Uterus (tissue), 4 donors: ENCODE results near the gene DEFB118. TPM values are rescaled to one million over a fixed set of nuclear protein-coding genes. Genes with fewer than 3 reads are reported as not detected.

Experiments
- DNase-seq, 2 donors: peaks; one replicate each; pipeline ENCODE4 v3.0.0-alpha.2; 2019 to 2020
- H3K27ac ChIP-seq, 2 donors: fragments of 200-600 bp; sonication (generic); 1 replicate in 1 of 2; 2 replicates in 1 of 2; pipeline ENCODE4 v1.5.1; 2016 to 2018
- H3K27me3 ChIP-seq, 2 donors: fragments of 200-600 bp; sonication (generic); one replicate each; pipeline ENCODE4 v1.5.1; 2018 to 2019; ENCODE audit warnings: control low read depth in 1 of 2
- H3K36me3 ChIP-seq, 2 donors: fragments of 200-600 bp; sonication (generic); one replicate each; pipeline ENCODE4 v1.5.1; 2019; ENCODE audit warnings: control low read depth in 1 of 2
- H3K4me1 ChIP-seq, 2 donors: fragments of 200-600 bp; sonication (generic); one replicate each; pipeline ENCODE4 v1.5.1; 2018 to 2019; ENCODE audit warnings: control low read depth in 1 of 2
- H3K4me3 ChIP-seq, 2 donors: fragments of 200-600 bp; sonication (generic); 1 replicate in 1 of 2; 2 replicates in 1 of 2; pipeline ENCODE4 v1.5.1; 2018 to 2019; ENCODE audit warnings: mild to moderate bottlenecking in 1 of 2
- H3K9me3 ChIP-seq, 2 donors: fragments of 200-600 bp; sonication (generic); one replicate each; pipeline ENCODE4 v1.5.1; 2019; ENCODE audit warnings: control low read depth in 1 of 2
- POLR2A ChIP-seq, 2 donors: fragments of 450-650 bp; IDR thresholded peaks; one replicate each; pipeline ENCODE4 v1.6.1; 2016; ENCODE audit warnings: antibody characterized with exemption in 2 of 2, mild to moderate bottlenecking in 1 of 2, moderate library complexity in 1 of 2
- intact Hi-C: fragments of 100-400 bp; cut with DNase I; formaldehyde crosslinking; loops from one replicate; pipeline ENCODE4 v1.15.1; 2023; ENCODE audit warnings: low total_unique reads
- total RNA-seq, 4 donors: library from RNA; depleted of rRNA in 3 of 4; stranded (reverse); fragments of >200 nt in 3 of 4; gene quantifications; one replicate each; pipeline versions ENCODE4 v1.1.0 to v1.2.4, GENCODE V29; 2014 to 2023
- TF ChIP-seq, protein P1 (sequence below), 4 experiments: fragments of 200-600 bp in 2 of 4; fragments of 450-650 bp in 2 of 4; sonication (generic) in 2 of 4; IDR thresholded peaks; one replicate each; pipeline ENCODE4 v1.5.1; 2016 to 2019; ENCODE audit warnings: antibody characterized with exemption in 4 of 4, mild to moderate bottlenecking in 2 of 4, moderate library complexity in 1 of 4
- donor health status: DM: yes; HTN: yes; CAD: no.

Gene DEFB118
- total RNA-seq, 4 donors from 2014 or later, result not detected

DNA sequence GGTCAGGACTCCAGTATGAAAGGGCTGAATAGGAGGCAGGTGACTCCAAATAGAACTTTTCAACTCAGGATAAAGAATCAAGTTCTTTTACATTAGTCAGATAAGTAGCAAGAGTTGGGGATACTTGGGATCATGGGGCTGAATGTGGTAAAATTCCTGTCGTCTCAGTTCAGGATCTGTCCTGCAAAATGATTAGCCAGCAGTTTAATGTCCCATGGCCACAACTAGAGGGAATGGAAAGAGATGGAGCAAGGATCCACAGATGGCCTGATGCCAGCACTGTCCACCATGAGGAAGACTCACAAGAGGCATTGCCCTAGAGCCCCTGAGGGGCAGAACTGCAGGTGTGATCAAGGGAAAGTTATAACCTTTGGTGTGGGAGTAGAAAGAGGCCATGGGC is 35.5 kb downstream of the DEFB118 start:
- Histone ChIP-seq H3K4me3 (no peak overlapping the region), H3K27me3 (no peaks in the 10 kb centered on the region), H3K36me3 (no peaks in the 10 kb centered on the region), H3K4me1 (no peaks in the 10 kb centered on the region), H3K9me3 (no peaks in the 10 kb centered on the region), H3K27ac (no peak overlapping the region)
- no peak for DNase-seq
- intact Hi-C loops, result no loop called here
- TF ChIP-seq POLR2A (IDR thresholded peaks at IDR 0.05), result no peak
- TF ChIP-seq, protein P1, sequence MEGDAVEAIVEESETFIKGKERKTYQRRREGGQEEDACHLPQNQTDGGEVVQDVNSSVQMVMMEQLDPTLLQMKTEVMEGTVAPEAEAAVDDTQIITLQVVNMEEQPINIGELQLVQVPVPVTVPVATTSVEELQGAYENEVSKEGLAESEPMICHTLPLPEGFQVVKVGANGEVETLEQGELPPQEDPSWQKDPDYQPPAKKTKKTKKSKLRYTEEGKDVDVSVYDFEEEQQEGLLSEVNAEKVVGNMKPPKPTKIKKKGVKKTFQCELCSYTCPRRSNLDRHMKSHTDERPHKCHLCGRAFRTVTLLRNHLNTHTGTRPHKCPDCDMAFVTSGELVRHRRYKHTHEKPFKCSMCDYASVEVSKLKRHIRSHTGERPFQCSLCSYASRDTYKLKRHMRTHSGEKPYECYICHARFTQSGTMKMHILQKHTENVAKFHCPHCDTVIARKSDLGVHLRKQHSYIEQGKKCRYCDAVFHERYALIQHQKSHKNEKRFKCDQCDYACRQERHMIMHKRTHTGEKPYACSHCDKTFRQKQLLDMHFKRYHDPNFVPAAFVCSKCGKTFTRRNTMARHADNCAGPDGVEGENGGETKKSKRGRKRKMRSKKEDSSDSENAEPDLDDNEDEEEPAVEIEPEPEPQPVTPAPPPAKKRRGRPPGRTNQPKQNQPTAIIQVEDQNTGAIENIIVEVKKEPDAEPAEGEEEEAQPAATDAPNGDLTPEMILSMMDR (IDR thresholded peaks at IDR 0.05), result no peak

DNA sequence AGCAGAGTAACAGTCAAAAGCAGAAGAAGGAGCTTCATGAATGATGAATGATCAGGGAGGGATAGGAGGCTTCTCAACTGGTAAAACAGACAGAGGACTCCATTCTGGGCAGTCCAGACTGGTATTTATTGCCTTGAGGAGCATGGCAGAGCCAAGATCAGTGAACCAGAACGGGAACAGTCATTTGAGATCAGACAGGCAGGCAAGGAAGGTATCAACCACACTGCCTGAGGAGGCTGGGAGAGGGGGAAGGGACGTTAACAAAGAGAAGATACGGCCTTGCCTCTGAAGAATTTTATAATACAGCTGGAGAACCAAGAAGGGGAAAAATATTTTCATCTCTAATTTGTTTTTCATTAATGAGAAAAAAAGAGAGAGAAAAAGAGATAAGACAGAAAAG is 37.7 kb downstream of the DEFB118 start, which contains the start of gene DEFB121:
Gene DEFB121, minus strand, starts transcription at position 101 of the 400 bp plus-strand sequence. Its CDS starts 63 bp downstream, at position 38.
- no peaks in the 10 kb centered on the region for H3K36me3 ChIP-seq

DNA sequence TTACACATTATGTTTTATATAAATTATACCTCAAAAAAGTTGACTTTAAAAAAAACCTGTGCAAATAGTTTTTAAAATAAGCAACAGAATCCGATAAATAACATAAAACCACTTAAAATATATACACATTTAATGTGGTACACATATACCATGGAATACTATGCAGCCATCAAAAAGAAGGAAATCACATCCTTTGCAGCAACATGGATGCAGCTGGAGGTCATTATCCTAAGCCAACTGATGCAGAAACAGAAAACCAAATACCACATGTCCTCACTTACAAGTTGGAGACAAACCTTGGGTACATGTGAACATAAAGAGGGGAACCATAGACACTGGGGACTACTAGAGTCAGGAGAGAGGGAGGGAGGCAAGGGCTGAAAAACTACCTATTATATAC is 41.6 kb downstream of the DEFB118 start:
- H3K36me3 ChIP-seq, result no peaks in the 10 kb centered on the region
- DNase-seq, result no peak
- H3K4me1 ChIP-seq, result no peaks in the 10 kb centered on the region
- H3K4me3 ChIP-seq, result no peak overlapping the region
- no peak overlapping the region for H3K27ac ChIP-seq
- no peaks in the 10 kb centered on the region for H3K9me3 ChIP-seq
- no peaks in the 10 kb centered on the region for H3K27me3 ChIP-seq
- no peak for TF ChIP-seq POLR2A (IDR thresholded peaks at IDR 0.05)
- TF ChIP-seq, protein P1 (IDR thresholded peaks at IDR 0.05), result no peak
- intact Hi-C loops, result no loop called here

More for the DNA sequence above, 37.7 kb downstream of the DEFB118 start, which contains the start of gene DEFB121:
- H3K27me3 ChIP-seq, result no peaks in the 10 kb centered on the region
- no peak for TF ChIP-seq POLR2A (IDR thresholded peaks at IDR 0.05)
- TF ChIP-seq, protein P1 (IDR thresholded peaks at IDR 0.05), result no peak
- no peak within 1 kb of the TSS for H3K27ac ChIP-seq
- no peak for DNase-seq
- H3K4me3 ChIP-seq, result no peak within 1 kb of the TSS
- intact Hi-C loops, result no loop called here
- no peaks in the 10 kb centered on the region for H3K4me1 ChIP-seq
- H3K9me3 ChIP-seq, result no peaks in the 10 kb centered on the region

DNA sequence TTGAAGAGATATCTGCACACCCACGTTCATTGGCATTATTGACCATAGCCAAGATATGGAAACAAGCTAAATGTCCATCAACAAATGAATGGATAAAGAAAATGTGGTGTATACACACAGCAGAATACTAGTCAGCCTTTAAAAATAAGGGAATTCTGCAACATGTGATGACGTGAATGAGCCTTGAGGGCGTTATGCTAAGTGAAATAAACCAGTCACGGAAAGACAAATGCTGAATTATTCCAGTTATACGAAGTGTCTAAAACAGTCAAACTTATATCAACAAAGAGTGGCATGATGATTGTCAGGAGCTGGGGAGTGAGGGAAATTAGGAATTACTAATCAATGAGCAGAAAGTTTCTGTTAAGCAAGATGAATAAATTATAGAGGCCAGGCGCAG is 46.0 kb downstream of the DEFB118 start:
- DNase-seq, result no peak
- Histone ChIP-seq H3K4me1 (no peaks in the 10 kb centered on the region), H3K36me3 (no peaks in the 10 kb centered on the region), H3K4me3 (no peak overlapping the region), H3K27ac (no peak overlapping the region), H3K9me3 (no peaks in the 10 kb centered on the region), H3K27me3 (no peaks in the 10 kb centered on the region)
- intact Hi-C loops, result no loop called here
- TF ChIP-seq POLR2A (IDR thresholded peaks at IDR 0.05), result no peak

DNA sequence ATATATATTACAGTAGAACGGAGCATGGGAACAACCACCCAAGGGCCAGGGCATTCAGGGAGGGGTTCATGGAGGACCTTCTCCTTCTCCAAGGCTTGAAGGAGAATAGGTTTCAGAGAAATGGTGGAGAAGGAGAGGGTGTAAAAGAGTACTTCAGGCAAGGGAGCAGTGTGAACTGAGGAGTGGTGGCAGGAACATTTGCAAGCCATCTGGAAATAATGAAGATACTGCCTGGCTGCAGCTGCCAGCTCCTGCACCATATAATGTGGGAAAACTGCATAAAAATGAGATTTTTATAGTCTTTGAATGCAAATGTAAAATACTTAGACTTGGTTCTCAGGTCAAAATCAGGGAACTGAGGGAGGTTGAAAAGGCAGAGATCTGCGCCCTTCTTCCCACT is 47.3 kb downstream of the DEFB118 start:
- TF ChIP-seq, protein P1 (IDR thresholded peaks at IDR 0.05), result no peak
- no peak for TF ChIP-seq POLR2A (IDR thresholded peaks at IDR 0.05)
- Histone ChIP-seq H3K27ac (no peak overlapping the region), H3K36me3 (no peaks in the 10 kb centered on the region), H3K4me1 (no peaks in the 10 kb centered on the region), H3K27me3 (no peaks in the 10 kb centered on the region), H3K4me3 (no peak overlapping the region), H3K9me3 (no peaks in the 10 kb centered on the region)
- intact Hi-C loops, result no loop called here
- no peak for DNase-seq

DNA sequence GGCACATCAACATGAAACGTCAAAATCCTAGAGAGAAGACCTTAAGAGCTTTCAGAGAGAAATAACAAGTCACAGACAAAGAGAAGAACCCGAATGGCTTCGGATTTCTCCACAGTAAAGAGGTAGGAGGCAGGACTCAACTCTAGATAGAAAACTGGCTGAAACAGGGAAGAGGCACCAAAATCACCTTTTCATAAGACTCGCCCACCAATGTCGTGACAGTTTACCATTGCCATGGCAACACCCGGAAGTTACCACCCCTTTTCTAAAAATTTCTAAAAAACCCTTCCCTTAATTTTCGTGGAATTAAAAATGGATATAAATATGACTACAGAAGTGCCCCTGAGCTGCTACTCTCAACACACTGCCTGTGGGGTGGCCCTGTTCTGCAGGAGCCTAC is 49.9 kb downstream of the DEFB118 start:
- Histone ChIP-seq H3K27ac (no peak overlapping the region), H3K36me3 (no peaks in the 10 kb centered on the region), H3K4me3 (no peak overlapping the region), H3K4me1 (no peaks in the 10 kb centered on the region), H3K9me3 (no peaks in the 10 kb centered on the region), H3K27me3 (no peaks in the 10 kb centered on the region)
- no peak for TF ChIP-seq POLR2A (IDR thresholded peaks at IDR 0.05)
- TF ChIP-seq, protein P1 (IDR thresholded peaks at IDR 0.05), result no peak
- intact Hi-C loops, result no loop called here
- DNase-seq, result no peak
